Frontal cortex (tissue), 4 donors: Measurements from ENCODE around the gene MBD2. TPM values are rescaled to one million over a fixed set of nuclear protein-coding genes. Genes with fewer than 3 reads are reported as not detected.
"Not testable (repeated sequence)": the region's sequence is repeated elsewhere in the genome, so short reads cannot be mapped to it uniquely, and the experiment has no call there.

Experiments
- DNase-seq, 2 donors: peaks; one replicate each; pipeline ENCODE4 v3.0.0; 2012; ENCODE audit warnings: low spot score in 2 of 2
- FAIRE-seq: peaks from 2 replicates; lab custom pipeline; 2012; peaks lifted over from hg19 to GRCh38; lab: Jason Lieb, UNC
- total RNA-seq: library from RNA; depleted of rRNA; stranded (reverse); fragments of >200 nt; gene quantifications from one replicate; pipeline ENCODE4 v1.2.3, GENCODE V29; 2014
- donor health status: control.
- donor health status: control.
- donor health status: control.

MBD2 gene
- total RNA-seq, 1 donor from 2014 or later = 18.3 TPM

DNA sequence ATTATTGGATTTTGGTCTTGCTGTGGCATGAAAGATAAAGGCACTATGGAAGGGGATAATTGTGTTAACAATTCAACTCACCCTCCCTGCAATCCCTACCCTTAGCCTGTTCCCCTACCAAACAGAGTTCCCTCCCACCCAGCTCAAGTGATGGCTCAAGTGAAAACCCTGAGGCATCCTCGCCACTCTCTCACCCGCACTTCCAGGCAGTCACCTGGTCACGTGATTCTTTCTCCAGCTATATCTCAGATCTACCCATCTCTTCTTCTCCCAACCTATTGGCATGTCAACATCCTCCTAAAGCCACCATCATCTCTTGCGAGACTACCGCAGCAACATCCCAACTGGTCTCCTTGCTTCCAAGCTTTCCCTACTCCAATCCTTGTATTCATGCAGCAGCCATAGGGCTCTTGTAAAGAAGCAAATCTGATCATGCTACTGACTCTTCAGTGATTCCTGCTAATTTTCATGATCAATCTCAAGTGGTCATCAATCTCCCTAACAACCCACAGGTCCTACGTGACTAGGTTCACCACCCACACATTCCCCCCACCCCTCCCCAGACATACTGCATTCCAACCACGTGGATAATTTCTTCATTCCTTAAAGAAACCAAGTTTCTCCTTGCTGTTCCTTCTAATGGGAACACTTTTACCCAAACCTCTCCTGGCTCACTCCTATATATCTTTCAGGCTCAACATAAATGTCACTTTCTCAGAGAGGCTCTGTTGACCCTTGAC, 66.7 kb downstream of the MBD2 start:
- DNase-seq = no peak

DNA sequence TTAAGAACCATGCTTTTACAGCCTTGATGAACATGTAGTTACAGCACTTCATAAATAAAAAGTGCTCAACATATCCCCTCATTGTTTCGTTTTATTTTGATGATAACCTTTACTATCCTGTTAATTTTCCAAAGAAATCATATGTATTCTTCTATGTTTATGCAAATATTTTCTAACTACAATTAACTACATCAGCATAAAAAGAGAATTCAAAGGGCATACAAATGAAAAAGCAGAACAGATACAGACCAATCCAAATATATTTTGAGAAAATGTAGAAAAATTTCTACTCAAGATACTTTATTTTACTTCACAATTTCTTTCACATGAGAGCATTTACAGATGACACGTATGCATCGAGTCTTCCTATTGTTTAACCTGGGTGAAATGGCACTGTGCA, 69.1 kb downstream of the MBD2 start:
- FAIRE-seq = peak; percentile 6
- DNase-seq = no peak

More for the DNA sequence above, 66.7 kb downstream of the MBD2 start:
- FAIRE-seq = no peak

DNA sequence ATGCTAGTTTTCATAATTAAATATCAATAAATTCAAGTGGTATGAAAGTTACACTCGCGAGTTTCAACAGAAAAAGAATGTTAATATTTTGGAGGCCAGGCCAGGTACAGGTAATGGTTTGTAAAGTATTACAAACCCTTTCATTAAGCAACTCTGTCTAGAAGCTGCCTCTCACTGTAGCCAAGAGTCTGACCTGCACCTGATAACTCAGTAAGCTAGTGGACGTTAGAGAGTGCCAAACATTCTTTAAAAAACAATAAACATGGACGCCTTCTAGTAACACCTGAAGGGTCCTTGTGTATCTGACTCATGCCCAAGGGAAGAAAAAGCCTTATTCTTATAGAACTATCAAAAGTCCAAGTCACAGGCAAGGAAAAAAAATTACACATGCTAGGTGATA, 70.2 kb downstream of the MBD2 start:
- DNase-seq (no peak), FAIRE-seq (no peak)

DNA sequence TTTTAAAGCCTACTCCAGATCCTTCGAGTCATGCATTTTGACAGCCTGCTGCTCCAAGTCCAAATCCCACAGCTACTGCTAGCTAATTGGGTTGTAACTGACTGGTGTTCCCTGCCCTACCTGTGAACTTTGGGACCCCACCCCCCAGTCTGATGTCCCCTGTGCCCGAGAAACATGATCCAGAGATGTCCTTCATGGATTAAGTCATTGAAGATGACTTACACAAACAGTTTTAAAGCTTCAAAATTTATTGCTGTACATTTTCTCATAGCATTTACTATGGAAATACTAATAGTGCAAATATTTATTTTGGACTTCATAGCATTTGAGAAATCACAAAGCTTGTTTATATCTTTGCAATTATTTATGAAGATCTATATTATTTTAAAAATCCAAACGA, 73.1 kb downstream of the MBD2 start:
- FAIRE-seq (no peak), DNase-seq (no peak)

DNA sequence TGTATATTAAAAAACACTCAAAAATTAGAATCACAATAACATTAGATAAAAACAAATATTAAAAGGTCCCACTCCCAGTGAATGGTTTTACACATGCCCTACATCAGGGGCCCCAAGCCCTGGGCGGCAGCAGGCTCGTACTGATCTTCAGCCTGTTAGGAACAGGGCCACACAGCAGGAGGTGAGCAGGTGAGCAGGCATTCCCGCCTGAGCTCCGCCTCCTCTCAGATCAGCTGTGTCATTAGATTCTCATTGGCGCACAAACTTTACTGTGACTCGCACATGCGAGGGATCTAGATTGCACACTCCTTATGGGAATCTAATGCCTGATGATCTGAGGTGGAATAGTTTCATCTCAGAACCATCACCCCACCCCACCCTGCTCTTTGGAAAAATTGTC, 74.2 kb downstream of the MBD2 start:
- no peak for DNase-seq
- FAIRE-seq = no peak

DNA sequence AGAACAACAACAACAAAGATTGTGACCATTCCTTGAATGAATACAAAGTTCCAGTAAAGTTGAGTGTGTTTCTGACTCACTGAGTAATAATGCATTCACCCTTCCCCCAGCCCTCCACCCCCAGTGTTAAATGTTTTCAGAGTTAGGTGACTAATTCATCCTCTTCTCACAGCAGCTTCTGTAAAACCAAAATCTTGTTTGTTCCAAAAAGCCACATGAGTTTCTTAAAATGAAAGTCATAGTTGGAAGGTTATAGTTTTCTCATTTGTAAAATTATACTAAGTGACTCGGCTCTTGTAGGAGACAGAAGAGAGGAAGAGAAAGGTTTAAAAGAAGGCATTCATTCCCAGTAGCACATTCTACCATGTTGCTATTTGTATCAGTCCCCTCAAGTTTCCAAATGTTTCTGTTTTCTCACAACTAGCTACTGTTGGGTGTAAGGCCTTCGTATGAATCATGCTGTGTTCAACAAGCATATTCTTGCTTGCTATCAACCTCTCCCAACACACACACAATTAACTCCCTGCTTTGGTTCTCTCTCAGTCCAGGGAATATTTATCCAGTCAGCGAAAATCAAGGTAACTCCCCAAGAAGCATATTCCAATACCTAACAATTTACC, 75.3 kb downstream of the MBD2 start:
- DNase-seq (peak in 1 of 2 donors; percentile 9), FAIRE-seq (no peak)

DNA sequence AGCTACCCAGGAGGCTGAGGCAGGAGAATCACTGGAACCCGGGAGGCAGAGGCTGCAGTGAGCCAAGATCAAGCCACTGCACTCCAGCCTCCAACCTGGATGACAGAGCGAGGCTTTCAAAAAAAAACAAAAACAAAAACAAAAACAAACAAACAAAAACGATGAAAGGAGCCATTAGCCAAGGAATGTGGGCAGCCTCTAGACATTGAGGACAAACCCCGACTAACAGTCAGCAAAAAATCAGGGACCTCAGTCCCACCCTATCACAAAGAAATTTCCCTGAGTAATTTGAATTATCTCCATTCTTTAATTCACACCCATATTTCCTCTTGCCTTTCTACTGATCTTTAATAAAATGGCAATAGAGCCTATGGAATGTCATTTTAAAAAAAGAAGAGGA, 75.8 kb downstream of the MBD2 start:
- DNase-seq = no peak
- FAIRE-seq = no peak

DNA sequence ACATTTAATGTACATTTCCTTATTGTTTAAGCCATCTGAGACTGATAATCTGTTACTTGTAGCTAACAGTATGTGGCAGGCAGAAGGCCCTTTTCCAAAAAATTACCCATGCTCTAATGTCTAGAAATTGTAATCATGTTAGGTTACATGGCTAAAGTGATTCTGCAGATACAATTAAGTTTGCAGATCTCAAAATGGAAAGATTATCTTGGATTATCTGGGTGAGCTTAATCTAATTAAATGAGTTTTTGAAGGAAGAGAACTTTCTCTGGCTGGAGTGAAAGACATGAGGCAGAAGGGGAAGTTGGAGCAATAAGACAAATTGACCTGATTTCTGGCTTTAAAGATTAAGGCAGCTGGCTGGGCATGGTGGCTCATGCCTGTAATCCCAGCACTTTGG, 76.3 kb downstream of the MBD2 start:
- FAIRE-seq = no peak

DNA sequence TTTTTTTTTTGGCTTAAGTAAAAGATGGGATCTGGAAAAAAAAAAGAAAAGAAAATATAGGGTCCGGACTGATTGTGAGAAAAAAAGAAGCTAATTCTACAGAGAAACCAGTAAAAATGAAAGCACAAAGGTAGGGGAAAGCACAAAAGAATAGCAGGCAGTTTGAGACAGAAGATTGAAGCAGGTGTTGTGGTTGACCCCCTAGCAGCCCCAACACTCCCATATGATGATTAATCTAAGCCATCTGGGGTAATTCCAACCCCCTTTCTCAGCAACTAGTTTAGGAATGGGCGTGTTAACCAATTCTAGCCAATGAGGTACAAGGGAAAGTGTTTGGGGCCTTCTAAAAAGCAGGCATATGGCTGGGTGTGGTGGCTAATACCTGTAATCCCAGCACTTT, 77.0 kb downstream of the MBD2 start:
- no peak for FAIRE-seq

More for the DNA sequence above, 76.3 kb downstream of the MBD2 start:
- no peak for DNase-seq

DNA sequence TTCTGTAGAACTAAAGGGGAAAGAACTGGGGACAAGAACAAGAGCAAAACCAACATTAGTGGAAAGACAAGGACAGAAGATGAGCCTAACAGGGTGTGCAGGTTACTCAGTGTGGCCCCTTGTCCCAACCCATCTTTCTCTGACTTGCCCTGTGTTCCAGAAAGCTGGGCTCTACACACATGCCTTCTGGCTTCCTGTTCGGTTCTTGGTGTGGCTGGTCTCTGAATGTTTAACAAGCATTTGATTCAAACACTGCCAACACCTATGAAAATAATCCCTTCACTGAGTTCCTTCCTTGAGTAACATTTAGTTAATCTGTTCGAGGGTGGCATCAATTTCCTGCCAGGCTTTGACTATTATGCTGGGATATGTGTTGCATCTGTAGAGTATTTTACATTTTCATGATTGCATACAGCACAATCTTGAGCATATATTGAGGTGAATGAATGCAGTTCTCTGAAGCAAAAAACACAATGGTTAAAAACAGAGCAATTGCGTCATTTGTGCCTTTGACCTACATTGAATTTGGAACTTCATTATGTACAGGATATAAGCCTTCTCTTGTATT, 83.3 kb downstream of the MBD2 start:
- DNase-seq = no peak
- FAIRE-seq = no peak

More for the DNA sequence above, 77.0 kb downstream of the MBD2 start:
- DNase-seq = no peak

DNA sequence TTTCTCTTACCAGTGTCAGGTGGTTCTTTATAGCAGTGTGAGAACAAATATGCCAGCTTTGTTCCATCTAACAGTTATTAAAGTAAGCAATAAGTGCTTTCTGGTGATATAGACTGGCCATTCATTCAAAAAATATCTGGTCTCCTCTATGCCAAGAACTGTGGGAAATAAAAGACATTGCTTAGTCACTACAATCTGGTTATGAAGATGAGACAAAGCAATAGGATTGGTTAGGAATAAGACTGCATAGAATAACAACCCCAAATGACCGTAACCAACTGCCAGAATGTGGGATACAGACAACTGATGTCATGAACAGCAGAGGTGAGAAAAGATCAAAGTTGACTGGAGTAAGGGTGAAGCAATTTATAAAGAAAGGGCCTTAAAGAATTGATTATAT, 83.8 kb downstream of the MBD2 start:
- no peak for DNase-seq
- no peak for FAIRE-seq

DNA sequence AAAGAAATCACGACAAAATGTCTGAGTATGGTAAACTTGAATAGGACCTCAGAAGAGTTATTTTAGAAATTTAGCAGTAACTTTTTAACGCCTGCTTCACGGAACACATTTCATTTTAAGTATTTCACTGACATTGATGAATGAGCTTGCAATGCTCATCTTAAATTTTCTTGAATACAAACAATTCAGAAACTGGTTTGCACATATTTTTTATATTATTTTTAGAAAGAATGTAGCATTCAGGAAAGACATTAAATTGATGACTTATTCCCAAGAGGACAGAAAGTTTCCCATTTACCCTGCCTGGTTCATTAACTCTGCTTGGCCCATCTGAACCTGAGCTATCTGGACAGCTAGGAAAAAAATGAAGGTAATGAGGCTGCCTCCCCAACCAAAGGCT, 89.3 kb downstream of the MBD2 start:
- no peak for FAIRE-seq
- no peak for DNase-seq

DNA sequence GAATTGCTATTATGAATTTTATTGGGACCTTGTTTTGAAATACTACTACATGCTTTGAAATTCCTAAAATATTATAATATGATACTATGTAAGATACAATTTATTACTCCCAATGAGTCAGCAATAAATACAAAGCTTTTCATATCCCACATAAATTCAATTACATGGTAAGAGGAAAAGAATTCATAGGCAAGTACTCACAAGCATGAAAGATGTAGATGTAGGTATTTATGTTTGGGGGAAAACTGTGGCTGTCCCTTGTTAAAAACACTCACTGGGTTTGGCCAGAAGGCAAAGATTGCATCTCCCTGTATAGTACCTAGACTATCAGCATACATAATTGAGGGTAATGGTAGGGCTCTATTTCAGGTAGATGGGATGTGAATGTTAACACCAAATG, 90.4 kb downstream of the MBD2 start:
- DNase-seq (no peak), FAIRE-seq (no peak)

DNA sequence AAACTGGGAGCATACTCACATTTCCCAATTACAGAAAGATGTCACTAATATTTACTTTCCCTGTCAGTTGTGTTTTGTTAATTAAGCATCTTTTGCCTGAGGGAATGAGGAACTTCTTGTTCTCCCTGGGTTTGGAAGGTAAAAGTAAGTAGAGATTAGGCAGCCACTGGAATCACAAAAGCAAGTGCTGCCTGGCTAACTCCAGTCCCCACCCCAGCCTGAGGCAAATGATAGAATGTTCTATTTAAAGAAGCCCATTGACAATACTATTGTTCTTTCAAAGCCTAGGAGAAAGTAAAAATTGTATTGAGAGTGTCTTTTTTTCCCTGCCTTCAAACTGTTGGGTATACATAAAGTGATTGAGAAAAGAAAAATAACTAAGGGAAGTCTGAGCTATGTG, 93.8 kb downstream of the MBD2 start:
- no peak for FAIRE-seq
- no peak for DNase-seq

DNA sequence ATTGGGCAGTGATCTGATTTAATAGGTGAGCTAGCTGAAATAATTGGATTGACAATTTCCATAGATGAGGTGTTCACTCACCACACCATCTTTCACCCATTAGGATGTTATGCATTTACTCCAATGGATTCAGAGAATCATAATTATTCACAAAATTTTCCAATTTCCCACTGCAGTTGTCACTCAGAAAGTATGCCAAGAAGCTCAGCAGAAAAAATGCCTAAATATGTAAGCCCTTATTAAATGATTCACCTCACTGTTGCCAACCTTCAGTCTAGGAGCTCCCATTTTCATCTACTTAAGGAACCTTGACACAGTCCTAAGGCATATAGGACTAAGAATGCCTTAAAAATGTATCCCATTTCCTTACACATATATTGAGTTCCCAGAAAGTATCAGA, 94.3 kb downstream of the MBD2 start:
- DNase-seq = no peak
- FAIRE-seq = no peak

DNA sequence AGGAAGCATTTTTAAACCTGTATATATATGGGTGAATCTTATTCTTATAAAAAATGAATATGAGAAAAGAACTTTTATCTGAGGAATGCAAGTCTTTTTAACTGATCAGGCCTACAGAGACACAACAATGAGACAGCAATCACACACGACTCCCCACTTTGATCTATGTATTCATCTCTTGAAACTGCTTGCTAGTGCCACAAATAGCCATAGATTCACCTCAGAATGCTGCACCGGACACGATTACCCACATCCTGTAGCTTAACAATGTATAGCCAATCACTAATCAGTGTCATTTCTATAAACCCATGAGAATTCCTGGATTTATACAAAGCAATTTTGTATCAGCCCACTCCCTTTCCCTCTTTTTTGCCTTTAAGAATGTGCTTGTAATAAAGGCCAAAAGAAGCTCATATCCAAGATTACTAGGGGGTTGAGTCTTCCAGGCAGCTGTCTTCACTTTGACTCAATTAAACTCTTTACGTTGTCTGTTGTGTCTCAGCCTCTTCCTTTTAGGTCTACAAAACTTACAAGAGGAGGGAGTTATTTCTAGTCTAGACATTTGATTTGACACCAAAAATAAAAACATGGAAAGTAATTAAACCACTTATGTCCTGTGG, 94.9 kb downstream of the MBD2 start:
- DNase-seq = no peak
- no peak for FAIRE-seq

DNA sequence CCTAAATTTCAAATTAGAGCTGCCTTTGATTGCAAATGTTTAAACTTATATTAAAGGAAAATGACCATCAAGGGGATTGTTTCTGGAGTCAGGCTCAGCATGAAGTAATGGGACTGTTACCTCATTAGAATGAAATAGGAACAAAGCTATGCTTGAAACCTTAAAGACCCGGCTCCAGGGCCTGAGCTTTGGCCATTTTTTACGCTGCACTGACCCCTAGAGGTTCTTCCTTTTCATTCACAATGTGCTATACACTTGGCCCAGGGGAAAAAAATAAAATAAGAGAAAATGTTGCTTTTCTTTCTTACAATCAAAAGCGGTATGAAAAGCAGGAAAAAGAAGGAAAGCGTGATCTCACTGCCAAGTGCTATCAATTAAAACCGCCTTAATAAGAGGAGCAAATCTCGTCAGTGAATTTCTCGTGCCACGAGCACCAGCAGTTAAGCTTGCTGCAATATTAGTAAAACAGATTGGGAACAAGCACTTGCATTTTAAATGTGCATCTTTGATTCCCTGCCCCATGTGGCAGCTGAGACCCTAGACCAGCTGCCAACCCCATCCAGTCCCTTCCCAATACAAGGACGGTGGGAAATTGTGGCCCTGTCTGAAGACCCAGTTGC, 96.6 kb downstream of the MBD2 start:
- FAIRE-seq (peak; percentile 17), DNase-seq (peak in 1 of 2 donors; percentile 32)

DNA sequence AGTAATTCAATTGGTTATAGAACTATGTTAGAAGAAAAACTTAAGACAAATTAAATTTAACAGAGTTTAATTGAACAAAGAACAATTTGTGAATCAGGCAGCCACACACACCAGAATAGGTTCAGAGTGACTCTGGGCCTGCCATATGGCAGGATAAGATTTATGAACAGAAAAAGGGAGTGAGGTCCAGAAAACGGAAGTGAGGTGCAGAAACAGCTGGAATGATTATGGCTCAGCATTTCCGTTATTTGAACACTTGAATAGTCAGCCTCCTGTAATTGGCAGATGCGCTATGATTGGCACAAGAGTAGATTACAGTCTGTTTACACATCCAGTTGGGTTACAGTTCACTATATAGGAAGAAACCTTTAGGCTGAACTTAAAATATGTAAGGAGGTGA, 99.0 kb downstream of the MBD2 start:
- DNase-seq (no peak), FAIRE-seq (no peak)

DNA sequence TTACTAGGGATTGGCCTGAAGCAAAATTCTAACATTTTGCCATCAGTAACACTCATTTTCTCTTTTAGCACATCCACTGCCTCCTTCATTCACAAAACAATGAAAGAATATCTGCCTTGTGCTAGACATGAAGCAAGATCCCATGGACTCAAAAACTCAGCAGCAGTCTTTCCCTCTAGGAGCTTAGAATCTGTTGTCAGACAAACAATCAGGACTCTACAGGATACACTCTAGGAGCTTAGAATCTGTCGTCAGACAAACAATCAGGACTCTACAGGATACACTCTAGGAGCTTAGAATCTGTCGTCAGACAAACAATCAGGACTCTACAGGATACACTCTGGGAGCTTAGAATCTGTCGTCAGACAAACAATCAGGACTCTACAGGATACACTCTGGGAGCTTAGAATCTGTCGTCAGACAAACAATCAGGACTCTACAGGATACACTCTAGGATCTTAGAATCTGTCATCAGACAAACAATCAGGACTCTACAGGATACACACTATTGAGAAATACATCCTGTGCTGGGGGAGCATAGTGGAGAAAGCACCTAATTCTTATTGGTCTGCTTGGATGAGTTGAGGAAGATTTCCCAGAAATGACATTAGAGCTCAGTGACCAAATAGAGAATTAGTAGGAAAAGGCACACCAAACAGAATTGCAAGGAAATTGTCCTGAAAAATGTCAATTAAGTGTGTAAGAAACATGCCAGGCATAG, 100.6 kb downstream of the MBD2 start:
- not testable (repeated sequence) for FAIRE-seq

DNA sequence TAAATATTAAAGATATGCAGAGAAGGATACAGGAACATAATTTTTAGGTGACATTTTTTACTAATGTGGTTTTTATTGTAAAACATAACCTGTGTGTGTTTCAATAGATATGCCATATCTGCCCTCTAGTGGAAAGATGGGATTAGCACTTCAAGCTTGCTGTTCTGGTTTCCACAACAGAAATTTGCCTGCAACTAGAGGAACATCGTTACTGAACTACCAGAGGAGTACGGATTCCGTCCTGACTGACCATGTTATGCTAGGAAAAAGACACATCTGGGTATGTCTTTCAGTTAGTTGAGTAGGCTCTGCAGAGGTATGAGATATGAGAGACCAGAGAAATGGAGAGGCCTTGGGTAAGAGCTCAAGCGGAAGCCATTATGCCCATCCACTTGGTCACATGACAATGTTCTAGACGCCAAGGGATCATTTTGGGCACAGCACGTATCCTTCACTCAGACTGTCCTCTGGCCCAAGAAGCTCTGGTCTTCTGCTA, 104.9 kb downstream of the MBD2 start:
- peak; percentile 83 for FAIRE-seq
- peak; percentile 4 to 18 for DNase-seq

More for the DNA sequence above, 100.6 kb downstream of the MBD2 start:
- not testable (repeated sequence) for DNase-seq
